Activated CD4-positive, alpha-beta T cell treated with anti-CD3 and anti-CD28 coated beads for 24 hours (primary cell): ENCODE data around the gene IFT57.

ENCODE experiments used
- DNase-seq, 2 donors: peaks; one replicate each; pipeline ENCODE4 v3.0.0-alpha.2; 2020; ENCODE audit warnings: low read depth in 2 of 2

IFT57 gene

GRCh38 chr3:108125550-108126071 is 96.6 kb downstream of the IFT57 start:
- peak in 1 of 2 donors; percentile 24 for DNase-seq

GRCh38 chr3:108125153-108125543 is 97.1 kb downstream of the IFT57 start:
- no peak for DNase-seq

DNA sequence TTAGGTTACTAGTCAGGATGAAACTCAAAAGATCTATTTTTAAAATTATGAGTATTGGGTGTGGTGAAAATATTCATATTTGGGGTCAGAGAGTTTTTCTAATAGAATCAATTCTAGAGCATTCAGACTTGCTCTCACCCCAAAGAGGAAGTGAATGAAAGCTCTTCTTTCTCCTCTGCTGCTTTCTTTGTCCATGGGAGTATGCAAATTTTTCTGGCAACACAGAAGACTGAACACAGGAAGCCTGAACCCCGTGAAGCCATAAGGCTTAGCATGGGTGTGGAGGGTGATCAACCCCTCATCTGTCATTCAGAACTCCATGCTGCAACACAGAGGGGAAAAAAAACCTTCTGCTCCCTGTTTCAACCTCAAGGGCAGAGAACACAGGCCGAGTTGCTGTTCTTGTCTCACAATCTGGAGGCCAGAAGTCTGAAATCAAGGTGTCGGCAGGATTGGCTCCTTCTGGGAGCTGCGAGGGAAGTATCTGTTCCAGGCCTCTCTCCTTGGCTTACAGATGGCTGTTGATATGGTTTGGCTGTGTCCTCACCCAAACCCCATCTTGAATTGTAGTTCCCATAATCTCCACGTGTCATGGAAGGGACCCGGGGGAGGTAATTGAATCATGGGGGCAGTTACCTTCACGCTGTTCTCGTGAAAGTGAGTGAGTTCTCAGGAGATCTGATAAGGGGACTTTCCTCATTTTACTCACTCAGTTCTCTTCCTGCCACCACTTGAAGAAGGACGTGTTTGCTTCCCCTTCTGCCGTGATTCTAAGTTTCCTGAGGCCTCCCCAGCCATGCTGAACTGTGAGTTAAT is 97.7 kb downstream of the IFT57 start:
- peak; percentile 43 to 56 for DNase-seq

GRCh38 chr3:108123326-108123725 is 98.9 kb downstream of the IFT57 start:
- no peak for DNase-seq

DNA sequence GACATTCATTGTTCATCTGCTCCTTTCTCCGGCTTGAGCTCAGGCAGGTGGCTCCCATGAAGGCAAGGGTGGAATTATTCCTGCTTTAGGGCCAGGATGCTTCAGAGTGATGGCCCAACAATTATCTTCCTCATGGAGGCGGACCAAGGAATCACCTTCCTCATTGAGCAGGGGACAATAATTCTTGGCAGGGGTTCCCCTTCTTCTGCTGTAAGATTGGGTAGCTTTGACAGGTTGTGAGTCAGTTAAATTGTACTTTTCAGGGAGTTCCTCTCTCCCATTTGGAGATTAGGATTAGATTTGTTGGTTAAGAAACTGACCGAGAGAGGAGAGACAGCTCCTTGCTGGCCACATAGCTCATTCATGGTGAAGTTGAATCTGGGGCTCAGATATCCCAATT is 99.9 kb downstream of the IFT57 start:
- DNase-seq = no peak

DNA sequence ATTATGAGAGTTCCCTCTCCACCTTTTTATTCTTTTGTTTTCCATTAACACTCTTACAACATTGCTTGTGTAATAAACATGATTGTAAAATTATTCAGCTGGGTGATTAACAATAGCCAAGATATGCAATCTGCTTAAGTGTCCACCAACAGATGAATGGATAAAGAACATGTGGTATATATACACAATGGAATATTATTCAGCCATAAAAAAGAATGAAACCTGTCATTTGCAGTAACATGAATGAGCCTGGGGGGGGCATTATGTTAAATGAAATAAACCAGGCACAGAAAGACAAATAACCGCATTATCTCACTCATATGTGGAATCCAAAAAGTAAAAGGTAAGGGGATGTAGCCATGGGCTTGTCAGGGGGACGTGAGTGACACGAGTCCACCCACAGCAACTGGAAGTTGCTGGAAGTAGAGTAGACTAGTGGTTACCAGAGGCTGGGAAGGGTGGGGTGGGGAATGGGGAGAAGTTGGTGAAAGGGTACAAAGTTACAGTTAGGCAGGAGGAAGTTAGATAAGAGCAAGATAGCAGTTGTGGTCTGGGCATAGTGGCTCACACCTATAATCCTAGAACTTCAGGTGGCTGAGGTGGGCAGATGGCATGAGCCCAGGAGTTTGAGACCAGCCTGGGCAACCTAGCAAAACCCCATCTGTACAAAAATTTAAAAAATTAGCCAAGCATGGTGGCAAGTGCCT is 102.7 kb downstream of the IFT57 start:
- no peak for DNase-seq

DNA sequence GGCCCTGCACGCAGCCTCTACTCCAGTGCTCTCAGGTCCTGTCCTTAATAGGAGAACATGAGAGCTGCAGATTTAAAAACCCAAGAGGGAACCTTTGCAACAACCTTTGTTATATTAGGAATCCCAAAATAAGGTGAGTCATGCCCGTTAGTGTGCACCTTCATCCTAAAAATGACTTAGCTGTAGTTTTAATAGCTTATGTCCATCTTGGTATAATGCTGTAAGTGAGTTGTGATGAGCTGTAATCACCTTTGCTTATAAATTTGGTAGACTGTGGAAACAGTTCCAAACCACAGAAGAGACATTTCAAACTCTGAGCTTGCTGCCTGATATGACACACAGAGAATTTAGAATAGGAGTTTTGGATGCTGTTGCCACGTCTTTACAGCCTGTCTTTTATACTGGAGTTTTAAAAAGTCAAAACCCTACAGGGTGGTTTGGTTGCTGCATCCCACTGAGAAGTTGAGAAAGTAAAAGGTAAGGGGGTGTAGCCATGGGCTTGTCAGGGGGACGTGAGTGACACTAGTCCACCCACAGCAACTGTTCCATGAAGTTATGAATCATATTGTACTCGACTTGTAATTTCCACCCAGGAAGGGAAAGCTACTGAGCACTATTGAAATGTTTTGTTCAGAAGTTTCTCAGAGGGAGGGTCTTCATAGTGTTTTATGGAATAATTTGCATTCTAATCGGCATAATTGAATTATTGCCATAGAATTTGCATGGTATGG is 104.0 kb downstream of the IFT57 start:
- DNase-seq = no peak

DNA sequence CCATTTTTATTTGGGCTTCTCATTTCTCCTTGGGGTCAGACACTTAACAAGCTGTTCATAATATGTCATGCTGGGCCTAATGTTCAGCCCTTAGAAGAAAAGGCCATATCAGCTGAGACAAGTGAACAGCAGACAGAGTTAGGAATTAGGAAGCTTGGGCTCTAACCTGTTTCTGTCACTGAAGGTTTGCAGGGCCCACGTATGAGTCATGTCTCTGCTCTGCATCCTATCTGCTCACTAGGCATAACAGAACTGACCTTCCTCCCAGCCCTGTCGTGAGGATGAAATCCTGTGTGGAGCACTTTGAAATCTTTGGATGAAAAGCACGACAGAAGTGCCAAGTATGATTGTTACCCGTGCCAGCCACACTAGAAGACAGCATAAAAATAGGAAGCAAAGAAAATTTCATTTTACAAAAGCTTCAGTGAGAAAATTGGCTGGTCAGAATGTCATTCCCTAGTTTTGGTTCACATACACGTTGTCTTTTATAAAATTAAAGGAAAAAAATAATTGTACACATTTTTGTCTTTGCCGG is 104.9 kb downstream of the IFT57 start:
- no peak for DNase-seq

DNA sequence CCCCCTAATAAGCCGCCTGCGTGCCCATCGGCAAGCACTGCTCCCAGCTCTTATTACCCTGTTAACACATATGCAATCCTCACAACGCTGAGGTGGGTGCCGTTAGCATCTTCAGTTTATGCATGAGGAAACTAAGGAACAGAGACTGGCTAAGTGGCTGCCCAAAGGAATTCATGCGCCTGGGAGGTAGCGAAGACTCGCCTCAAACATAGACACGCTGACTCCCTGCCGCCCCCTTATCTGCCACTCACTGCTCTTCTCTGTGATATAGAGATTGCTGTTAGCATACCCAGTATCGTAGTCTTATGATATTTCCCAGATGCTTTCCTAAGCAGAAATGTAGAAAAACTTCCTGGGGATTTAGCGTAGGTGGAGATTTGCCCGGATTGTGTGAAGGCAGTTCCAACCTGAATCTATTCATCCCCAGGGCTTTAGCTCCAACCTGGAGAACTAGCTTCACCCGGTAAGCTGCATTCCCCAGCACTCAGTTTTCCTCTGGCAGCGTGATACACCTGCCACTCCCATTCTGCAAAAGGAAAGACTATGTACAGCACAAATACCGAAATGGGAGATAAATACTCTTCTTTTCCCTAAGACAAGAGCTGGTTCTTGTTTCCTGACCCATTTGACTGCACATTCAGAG is 107.7 kb downstream of the IFT57 start:
- DNase-seq = no peak

DNA sequence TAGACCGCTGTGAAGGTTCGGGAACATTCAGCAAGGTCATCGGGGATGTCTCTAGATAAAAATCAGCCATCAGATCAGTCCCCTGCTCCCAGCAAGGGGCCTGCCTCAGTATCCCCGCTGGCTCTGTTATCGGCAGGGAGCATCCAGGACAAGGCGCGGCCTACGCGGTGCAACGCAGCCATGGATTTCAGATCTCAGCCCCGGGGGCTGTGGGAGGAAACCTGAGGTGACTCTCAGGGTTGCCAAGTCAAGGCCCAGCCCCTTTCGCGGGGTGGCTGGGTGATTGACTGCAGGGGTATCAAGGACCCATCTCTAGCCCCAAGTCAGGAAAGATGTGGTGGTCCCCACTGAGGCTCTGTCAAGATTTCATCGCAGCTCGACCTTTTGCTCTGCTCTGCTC is 108.2 kb downstream of the IFT57 start:
- no peak for DNase-seq

GRCh38 chr3:108110934-108111333 is 111.3 kb downstream of the IFT57 start:
- DNase-seq = no peak
